Small intestine (tissue), 7 donors: ENCODE measurements around the gene PLCL1. TPM values are rescaled to one million over a fixed set of nuclear protein-coding genes. Genes with fewer than 3 reads are reported as not detected.

Experiments used
- DNase-seq, 2 donors: peaks; one replicate each; pipeline versions ENCODE4 v3.0.0 to v3.0.0-alpha.2; 2013
- FAIRE-seq: peaks from 2 replicates; lab custom pipeline; 2012; peaks lifted over from hg19 to GRCh38; lab: Jason Lieb, UNC
- H3K27ac ChIP-seq, 3 donors: one replicate each; pipeline ENCODE4 v1.5.1; 2013; ENCODE audit warnings: low read length in 2 of 3, mild to moderate bottlenecking in 2 of 3, control low read depth in 1 of 3, inconsistent platforms in 1 of 3, low read depth in 1 of 3, moderate library complexity in 1 of 3
- H3K27me3 ChIP-seq, 3 donors: one replicate each; pipeline ENCODE4 v1.6.1; 2013; ENCODE audit warnings: low read length in 3 of 3, inconsistent platforms in 1 of 3; ENCODE audit not compliant: control insufficient read depth in 3 of 3, insufficient read depth in 3 of 3
- H3K36me3 ChIP-seq, 3 donors: one replicate each; pipeline ENCODE4 v1.6.1; 2013; ENCODE audit warnings: low read length in 3 of 3, inconsistent platforms in 1 of 3, low read depth in 1 of 3, mild to moderate bottlenecking in 1 of 3, moderate library complexity in 1 of 3; ENCODE audit not compliant: control insufficient read depth in 3 of 3, insufficient read depth in 2 of 3
- H3K4me1 ChIP-seq, 3 donors: one replicate each; pipeline ENCODE4 v1.6.1; 2013; ENCODE audit warnings: low read length in 2 of 3, inconsistent platforms in 1 of 3, low read depth in 1 of 3, mild to moderate bottlenecking in 1 of 3, moderate library complexity in 1 of 3; ENCODE audit not compliant: control insufficient read depth in 3 of 3, insufficient read depth in 2 of 3
- H3K4me3 ChIP-seq, 3 donors: one replicate each; pipeline ENCODE4 v1.5.1; 2013; ENCODE audit warnings: low read length in 3 of 3, control low read depth in 1 of 3, inconsistent platforms in 1 of 3, low read depth in 1 of 3, mild to moderate bottlenecking in 1 of 3, moderate library complexity in 1 of 3
- H3K9me3 ChIP-seq, 2 donors: one replicate each; pipeline ENCODE4 v1.6.1; 2013; ENCODE audit warnings: low read depth in 1 of 2, low read length in 1 of 2; ENCODE audit not compliant: control insufficient read depth in 2 of 2, insufficient read depth in 1 of 2
- WGBS, 3 donors: extraction: QIAGEN DNeasy Blood & Tissue Kit; methylation state at CpG; one replicate each; pipeline ENCODE4 v1.1.7; 2013; 5-methylcytosine and 5-hydroxymethylcytosine counted together
- polyA plus RNA-seq, 4 donors: library from polyadenylated mRNA; stranded (reverse) in 3 of 4; unstranded in 1 of 4; fragments of 200-250 nt in 3 of 4; fragments of 120-200 nt in 1 of 4; gene quantifications; one replicate each; pipeline versions ENCODE4 v1.2.1 to v1.2.3, GENCODE V29; 2013
- donor health status: healthy with polysubstance abuse.
- donor health status: control.
- donor health status: control.
- donor health status: Bipolar disorder and iron deficiency.
- donor health status: healthy.

The PLCL1 gene
- polyA plus RNA-seq, 4 donors: 0.58 to 2.3 (median 0.81) TPM; not detected in 1

DNA sequence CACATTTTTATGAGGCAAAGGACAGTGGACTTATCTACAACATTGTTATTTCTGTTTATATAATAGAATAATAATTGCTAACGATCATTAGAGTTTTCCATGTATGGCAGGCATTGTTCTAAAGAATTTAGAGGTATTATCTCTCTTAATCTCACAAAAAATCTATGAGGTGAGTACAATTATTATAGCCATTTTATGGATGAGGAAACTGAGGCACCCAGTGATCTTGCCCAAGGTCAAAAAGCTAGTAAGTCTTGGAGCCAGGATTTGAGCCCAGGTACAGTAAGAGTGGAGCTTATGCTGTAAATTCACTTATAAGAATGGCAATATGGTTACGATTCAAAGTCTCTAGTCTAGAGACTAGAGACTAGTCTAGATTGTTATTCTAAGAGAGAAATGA lies 331.7 kb downstream of the PLCL1 start:
- Histone ChIP-seq H3K4me1 (no peaks in the 10 kb centered on the region), H3K9me3 (no peaks in the 10 kb centered on the region), H3K27ac (no peak overlapping the region), H3K36me3 (no peaks in the 10 kb centered on the region), H3K27me3 (no peaks in the 10 kb centered on the region), H3K4me3 (no peak overlapping the region)
- WGBS, 3 donors: 70 to 84% (median 81%) methylated on average over 2 of the region's 2 CpGs
- DNase-seq (no peak), FAIRE-seq (no peak)

DNA sequence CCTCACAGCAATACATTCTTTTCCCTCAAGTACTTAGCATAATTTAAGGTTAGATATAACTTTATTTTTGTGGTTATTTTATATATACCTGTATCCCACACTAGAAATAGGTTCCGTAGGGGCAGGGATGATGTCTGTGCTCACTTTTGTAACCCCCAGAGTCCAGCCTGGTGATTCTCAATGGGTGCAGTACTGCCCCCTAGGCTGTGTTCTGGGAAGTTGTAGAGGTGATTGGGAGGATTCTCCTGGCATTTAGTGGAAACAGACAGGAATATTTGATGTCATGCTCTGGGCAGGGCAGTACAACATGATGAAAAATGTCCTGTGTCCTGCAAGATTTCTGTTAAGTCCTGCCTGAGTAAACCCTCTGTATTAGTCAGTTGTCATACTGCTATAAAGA lies 333.3 kb downstream of the PLCL1 start:
- Histone ChIP-seq H3K27ac (no peak overlapping the region), H3K4me1 (no peaks in the 10 kb centered on the region), H3K27me3 (no peaks in the 10 kb centered on the region), H3K36me3 (no peaks in the 10 kb centered on the region), H3K4me3 (no peak overlapping the region), H3K9me3 (no peaks in the 10 kb centered on the region)
- FAIRE-seq (no peak), DNase-seq (no peak)
- 81 to 96% (median 95%) methylated on average over 1 of the region's 1 CpG for WGBS, 3 donors

- Histone ChIP-seq H3K4me3 (no peak overlapping the region), H3K36me3 (no peaks in the 10 kb centered on the region), H3K9me3 (no peaks in the 10 kb centered on the region), H3K27me3 (no peaks in the 10 kb centered on the region), H3K27ac (no peak overlapping the region), H3K4me1 (no peaks in the 10 kb centered on the region)
- FAIRE-seq (no peak), DNase-seq (no peak)
- WGBS, 3 donors: 67 to 90% (median 85%) methylated on average over 2 of the region's 2 CpGs
Measured at GRCh38 chr2:198141726-198142125, 337.3 kb downstream of the PLCL1 start.

DNA sequence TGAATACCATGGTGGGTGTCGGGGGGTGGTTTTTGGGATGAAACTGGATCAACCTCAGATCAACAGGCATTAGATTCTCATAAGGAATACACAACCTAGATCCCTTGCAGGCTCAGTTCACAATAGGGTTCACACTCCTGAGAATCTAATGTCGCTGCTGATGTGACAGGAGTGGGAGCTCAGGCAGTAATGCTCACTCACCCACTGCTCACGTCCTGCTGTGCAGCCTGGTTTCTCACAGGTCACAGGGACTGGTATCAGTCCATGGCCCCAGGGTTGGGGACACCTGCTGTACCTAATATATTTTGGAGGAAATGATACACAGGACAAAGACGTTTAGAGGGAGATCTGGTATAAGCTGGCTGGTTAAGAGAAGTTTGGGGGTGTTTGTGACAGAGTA lies 338.8 kb downstream of the PLCL1 start:
- no peak for DNase-seq
- Histone ChIP-seq H3K27me3 (no peaks in the 10 kb centered on the region), H3K4me3 (no peak overlapping the region), H3K36me3 (no peaks in the 10 kb centered on the region), H3K27ac (no peak overlapping the region), H3K4me1 (no peaks in the 10 kb centered on the region), H3K9me3 (no peaks in the 10 kb centered on the region)
- no peak for FAIRE-seq
- 52 to 74% (median 58%) methylated on average over 4 of the region's 4 CpGs for WGBS, 3 donors

GRCh38 chr2:198143793-198144192 lies 339.4 kb downstream of the PLCL1 start:
- DNase-seq (no peak), FAIRE-seq (no peak)
- Histone ChIP-seq H3K27me3 (no peaks in the 10 kb centered on the region), H3K36me3 (no peaks in the 10 kb centered on the region), H3K27ac (no peak overlapping the region), H3K9me3 (no peaks in the 10 kb centered on the region), H3K4me1 (no peaks in the 10 kb centered on the region), H3K4me3 (no peak overlapping the region)
- 88 to 93% (median 92%) methylated on average over 1 of the region's 1 CpG for WGBS, 3 donors

DNA sequence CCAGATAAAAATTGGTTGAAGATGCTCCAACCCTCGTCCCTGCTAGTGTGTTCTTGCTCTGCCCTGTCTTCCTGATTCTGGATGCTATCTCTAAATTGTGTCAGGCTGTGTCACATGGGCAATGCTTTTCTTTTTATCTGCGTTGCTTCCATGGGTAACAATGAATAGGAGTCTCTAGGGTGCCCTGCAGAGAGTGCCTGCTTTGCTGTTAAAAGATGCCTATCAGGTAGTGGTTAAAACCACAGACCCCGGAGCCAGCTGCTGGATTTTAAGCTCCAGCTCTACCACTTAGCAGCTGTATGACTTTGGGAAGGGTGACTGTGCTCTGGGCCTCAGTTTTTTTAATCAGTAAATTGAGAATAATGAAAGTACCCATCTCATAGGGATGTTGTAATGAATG lies 340.3 kb downstream of the PLCL1 start:
- no peaks in the 10 kb centered on the region for H3K27me3 ChIP-seq

DNA sequence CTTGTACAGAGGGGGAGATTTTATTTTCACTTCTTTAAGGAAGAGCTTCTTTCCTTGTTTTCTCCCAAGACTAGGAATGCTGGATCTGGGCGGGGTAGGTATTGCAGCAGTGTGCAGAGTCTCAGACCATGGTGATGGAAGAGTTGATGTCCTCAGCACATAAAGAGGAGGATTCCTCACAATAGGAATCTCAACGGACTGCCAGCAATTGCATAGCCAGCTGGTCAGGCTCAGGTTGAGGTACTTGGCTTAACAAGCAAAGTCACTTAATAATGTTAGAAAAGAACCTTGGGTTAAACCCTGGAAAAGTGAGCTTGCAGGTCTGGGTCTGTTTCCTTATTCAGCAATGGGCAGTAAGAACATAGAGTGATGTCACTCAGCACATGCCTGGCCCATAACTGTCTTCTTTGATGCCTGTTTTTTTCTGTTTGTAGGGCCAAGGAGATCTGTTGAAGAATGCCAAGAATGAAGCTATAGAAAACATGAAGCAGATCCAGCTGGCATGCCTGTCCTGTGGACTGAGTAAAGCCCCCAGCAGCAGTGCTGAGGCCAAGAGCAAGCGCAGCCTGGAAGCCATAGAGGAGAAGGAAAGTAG lies 342.1 kb downstream of the PLCL1 start:
- 80 to 85% (median 82%) methylated on average over 3 of the region's 3 CpGs for WGBS, 3 donors
- Histone ChIP-seq H3K4me3 (no peak overlapping the region), H3K4me1 (no peaks in the 10 kb centered on the region), H3K27ac (no peak overlapping the region), H3K27me3 (no peaks in the 10 kb centered on the region), H3K9me3 (no peaks in the 10 kb centered on the region), H3K36me3 (no peaks in the 10 kb centered on the region)
- no peak for FAIRE-seq
- no peak for DNase-seq

More for the DNA sequence above, 340.3 kb downstream of the PLCL1 start:
- DNase-seq (no peak), FAIRE-seq (no peak)
- WGBS, 3 donors: 15 to 50% (median 40%) methylated on average over 3 of the region's 3 CpGs
- no peaks in the 10 kb centered on the region for H3K36me3 ChIP-seq
- no peak overlapping the region for H3K4me3 ChIP-seq
- no peaks in the 10 kb centered on the region for H3K9me3 ChIP-seq
- no peak overlapping the region for H3K27ac ChIP-seq
- H3K4me1 ChIP-seq: no peaks in the 10 kb centered on the region

DNA sequence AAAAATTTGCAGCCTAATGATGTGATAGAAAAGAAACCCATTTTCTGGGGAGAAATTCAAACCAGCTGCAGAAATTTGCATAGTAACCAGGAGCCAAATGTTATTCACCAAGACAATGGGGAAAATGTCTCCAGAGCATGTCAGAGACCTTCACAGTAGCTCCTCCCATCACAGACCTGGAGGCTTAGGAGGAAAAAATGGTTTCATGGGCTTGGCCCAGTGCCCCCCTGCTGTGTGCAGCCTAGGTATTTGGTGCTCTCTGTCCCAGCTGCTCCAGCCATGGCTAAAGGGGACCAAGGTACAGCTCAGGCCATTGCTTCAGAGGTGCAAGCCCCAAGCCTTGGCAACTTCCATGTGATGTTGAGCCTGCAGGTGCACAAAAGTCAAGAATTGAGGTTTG lies 352.9 kb downstream of the PLCL1 start:
- Histone ChIP-seq H3K27ac (no peak overlapping the region), H3K4me3 (no peak overlapping the region), H3K27me3 (peaks cover 0 to 4% (median 0%) of the 10 kb centered on the region in 3 donors), H3K9me3 (peaks cover 0 to 4% of the 10 kb centered on the region in 2 donors), H3K36me3 (no peaks in the 10 kb centered on the region), H3K4me1 (no peaks in the 10 kb centered on the region)
- no peak for FAIRE-seq
- DNase-seq: no peak

DNA sequence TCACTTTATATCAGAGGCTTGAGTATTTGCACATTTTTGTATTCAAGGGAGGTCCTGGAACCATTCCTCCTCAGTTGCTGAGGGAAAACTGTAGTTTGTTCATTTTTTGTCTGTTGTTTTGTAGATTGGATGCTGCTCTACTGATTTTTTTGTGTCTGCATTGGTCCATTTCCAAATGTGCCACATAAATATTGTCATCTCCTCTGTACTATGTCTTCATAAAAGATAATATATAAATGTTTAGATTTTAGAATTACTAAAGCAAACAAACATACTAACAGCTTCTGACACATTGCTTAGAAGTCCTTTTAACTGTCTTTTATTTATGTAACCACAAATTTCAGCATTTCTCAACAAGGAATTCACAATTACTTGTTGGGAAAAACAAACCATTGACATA lies 356.8 kb downstream of the PLCL1 start:
- H3K4me3 ChIP-seq: no peak overlapping the region
- H3K27ac ChIP-seq: no peak overlapping the region
- peaks cover 0 to 4% of the 10 kb centered on the region in 2 donors for H3K9me3 ChIP-seq
- DNase-seq (no peak), FAIRE-seq (no peak)
- no peaks in the 10 kb centered on the region for H3K4me1 ChIP-seq
- no peaks in the 10 kb centered on the region for H3K36me3 ChIP-seq
- peaks cover 0 to 4% (median 0%) of the 10 kb centered on the region in 3 donors for H3K27me3 ChIP-seq
